ENCODE results near the gene CAPS.

DNA sequence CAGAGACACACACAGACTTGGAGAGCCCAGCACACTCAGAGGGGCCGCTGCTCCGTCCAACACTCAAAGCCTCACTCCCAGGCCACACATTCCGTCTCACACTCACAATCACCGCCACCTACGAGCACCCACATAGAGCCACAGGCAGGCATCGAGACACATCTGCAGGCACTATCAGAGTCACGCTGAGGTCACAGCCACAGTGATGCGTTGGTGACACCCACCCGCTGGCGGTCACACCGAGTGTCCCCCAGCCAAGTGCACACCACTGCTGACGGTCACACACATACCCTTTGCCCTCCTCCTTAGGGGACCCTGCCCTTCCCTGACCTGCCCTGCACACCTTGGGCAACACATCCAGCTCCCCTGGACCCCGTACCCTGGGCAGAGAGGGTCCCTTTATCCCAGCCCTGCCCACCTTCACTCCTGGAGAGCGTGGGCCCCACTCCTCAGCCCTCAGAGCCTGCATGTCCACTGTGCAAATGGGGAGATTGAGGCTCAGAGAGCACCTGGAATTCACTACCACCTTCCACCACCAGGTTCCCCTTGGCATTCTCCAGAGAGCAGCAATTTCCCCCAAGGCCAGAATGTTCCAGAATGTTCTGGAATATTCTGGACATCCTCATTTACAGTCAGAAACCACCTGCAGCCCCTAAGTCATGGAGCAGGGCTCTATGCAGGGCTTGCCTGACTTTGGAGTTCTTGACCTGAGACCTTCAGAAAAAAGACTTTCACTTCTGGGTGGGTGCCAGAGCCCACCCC is 49.1 kb upstream of the CAPS start:
- TF ChIP-seq, protein P1, sequence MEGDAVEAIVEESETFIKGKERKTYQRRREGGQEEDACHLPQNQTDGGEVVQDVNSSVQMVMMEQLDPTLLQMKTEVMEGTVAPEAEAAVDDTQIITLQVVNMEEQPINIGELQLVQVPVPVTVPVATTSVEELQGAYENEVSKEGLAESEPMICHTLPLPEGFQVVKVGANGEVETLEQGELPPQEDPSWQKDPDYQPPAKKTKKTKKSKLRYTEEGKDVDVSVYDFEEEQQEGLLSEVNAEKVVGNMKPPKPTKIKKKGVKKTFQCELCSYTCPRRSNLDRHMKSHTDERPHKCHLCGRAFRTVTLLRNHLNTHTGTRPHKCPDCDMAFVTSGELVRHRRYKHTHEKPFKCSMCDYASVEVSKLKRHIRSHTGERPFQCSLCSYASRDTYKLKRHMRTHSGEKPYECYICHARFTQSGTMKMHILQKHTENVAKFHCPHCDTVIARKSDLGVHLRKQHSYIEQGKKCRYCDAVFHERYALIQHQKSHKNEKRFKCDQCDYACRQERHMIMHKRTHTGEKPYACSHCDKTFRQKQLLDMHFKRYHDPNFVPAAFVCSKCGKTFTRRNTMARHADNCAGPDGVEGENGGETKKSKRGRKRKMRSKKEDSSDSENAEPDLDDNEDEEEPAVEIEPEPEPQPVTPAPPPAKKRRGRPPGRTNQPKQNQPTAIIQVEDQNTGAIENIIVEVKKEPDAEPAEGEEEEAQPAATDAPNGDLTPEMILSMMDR (IDR thresholded peaks at IDR 0.05), result peak in 3 of 5 experiments; percentile 20 to 27 (median 20)
- TF ChIP-seq POLR2A (IDR thresholded peaks at IDR 0.05) (no peak), POLR2AphosphoS5 (IDR thresholded peaks at IDR 0.05) (no peak), EP300 (IDR thresholded peaks at IDR 0.05; ENCODE audit: low read depth) (no peak)
